DLD1 (cell line): ENCODE measurements around the gene CASP4.
"Not testable (repeated sequence)": the region's sequence is repeated elsewhere in the genome, so short reads cannot be mapped to it uniquely, and the experiment has no call there.

Source experiments
- in situ Hi-C: cut with HindIII; loops from 2 replicates; pipeline ENCODE4 v1.10.0; 2017; ENCODE audit warnings: low sequenced_read_pairs

Gene CASP4

DNA sequence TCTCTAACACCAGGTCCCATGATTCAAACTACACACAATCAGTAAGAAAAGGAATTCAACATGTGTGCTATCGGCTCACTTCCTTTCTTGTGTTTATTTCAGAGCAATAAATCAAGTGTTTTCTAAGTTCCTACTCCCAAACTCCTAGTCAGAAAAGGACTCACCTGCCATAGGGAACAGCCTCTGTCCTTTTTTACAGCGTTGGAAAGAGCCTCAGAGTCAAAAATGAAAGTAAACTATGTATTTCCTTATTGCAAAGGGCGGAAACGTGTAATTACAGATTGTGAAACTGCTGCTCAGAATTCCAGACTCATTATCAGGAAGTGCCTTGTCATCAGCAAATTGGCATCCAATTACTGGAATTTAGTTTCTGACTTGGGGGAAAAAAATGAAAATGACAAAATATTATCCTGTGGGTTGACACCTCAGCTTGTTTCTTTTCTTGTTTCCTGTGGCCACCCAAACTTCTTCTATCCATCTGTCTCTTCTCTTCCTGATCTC lies at the start of gene CASP4:
Gene CASP4 (minus strand): TSS at position 220 of the 501 bp plus-strand sequence. CDS start 49 bp downstream, at position 171.
- in situ Hi-C loops = no loop called here

GRCh38 chr11:105007463-105007862 lies 39.1 kb upstream of the CASP4 start:
- in situ Hi-C loops = no loop called here

DNA sequence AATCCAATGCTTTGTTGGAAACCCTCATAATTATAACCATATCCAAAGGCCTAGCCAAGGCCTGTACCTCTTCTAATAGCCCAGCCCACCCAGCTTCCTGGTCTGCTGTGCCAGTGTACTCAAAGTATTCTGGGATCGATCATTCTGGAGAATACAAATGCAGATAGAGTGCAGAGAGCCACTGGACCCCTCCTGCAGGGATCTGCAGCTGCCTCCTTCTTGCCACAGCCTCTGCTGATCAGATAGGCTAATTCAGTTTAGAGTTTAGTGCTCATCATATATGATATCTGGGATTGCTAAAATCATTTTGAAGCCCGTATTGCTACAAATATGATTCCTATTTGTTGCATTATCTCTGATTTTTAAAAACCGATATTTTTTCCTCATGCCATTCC lies 37.1 kb upstream of the CASP4 start:
- in situ Hi-C loops = no loop called here

GRCh38 chr11:105004021-105004420 lies 35.6 kb upstream of the CASP4 start:
- in situ Hi-C loops = no loop called here

GRCh38 chr11:105003151-105003550 lies 34.8 kb upstream of the CASP4 start:
- in situ Hi-C loops = no loop called here

DNA sequence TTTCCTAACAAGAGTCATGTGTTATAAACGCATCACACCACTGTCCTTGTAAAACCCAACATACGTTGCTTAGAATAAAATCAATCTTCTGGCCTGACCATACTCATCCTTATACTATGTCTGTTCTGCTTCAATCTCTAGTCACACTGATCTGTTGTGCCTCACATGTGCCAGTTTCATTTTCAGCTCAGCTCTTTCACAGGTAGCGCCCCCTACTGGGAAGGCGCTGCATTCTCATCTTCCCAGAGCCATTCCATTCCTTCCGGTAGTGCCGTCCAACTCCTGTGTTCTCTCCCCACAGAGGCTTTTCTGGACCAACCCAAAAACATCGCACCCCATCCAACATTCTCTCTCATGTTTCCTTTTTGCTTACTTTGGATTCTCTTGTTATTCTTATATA lies 32.4 kb upstream of the CASP4 start:
- in situ Hi-C loops = no loop called here

DNA sequence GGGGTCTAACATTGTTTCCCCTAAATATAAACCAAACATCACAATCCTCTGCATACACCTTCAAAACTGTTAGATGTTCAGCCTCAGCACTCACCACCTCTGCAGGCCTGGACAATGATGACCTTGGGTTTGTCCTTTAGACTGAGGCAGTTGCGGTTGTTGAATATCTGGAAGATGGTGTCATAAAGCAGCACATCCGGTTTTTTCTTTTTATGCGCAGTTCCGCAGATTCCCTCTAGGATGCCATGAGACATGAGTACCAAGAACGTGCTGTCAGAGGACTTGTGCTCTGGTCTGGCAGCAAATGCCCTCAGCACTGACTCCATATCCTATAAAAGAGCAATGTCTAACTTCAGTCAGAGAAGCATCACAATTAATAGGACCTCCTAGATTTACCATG lies 31.8 kb upstream of the CASP4 start:
- in situ Hi-C loops = no loop called here

DNA sequence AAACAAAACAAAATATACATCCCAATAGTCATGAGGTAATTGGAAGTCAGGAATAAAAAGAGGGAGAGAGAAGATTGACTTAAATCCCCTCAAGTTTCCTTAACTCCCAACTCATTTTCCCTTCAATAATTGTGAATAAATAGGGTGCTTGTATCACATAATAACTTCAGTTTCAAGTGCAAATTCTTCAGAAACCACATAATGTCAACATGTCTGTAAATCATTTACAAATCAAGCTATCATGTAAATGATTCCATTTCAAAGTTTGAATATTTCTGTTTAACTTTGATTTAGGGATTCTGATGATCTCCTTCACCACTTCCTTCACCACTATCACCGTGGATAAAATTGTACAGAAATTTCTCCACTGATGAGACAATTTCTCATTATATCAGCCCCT lies 31.3 kb upstream of the CASP4 start:
- in situ Hi-C loops = no loop called here

DNA sequence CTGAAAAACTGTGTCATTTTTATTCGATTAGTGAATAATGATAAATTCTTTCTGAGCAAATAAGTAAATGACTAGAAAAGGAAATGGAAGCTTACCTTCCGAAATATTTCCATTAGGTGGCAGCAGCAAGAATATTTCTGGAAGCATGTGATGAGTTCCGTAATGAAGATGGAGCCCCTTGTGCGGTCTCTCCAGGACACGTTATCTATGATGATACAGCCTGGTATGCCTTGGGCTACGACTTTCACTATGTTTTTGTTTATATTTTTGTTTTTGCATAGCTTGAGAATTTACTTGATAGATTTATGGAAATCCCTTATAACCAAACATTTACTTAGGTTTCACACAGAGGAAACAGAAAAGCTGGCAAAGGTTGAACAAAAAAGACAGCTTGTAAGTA lies 28.9 kb upstream of the CASP4 start:
- in situ Hi-C loops = no loop called here

- in situ Hi-C loops = no loop called here
These were observed 26.6 kb upstream of the CASP4 start for GRCh38 chr11:104995001-104995408.

DNA sequence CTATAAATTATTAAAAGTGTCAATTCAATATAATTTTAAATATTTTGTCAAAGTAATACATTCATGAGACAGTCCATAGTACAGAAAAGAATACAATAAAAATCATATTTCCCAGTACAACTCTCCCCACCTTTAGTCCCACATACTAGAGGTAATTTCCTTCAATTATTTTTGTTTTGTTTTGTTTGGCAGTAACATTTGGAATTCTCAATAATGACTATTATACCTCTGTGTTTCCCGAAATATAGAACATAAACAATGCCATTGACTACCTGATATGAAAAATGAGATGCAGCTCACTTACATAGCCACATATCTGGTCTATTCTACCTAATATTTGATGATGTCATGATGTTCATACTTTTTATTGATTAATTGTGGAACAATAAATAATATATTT lies 24.4 kb upstream of the CASP4 start:
- in situ Hi-C loops = no loop called here

- in situ Hi-C loops = no loop called here
These were observed 23.6 kb upstream of the CASP4 start for GRCh38 chr11:104991994-104992393.

DNA sequence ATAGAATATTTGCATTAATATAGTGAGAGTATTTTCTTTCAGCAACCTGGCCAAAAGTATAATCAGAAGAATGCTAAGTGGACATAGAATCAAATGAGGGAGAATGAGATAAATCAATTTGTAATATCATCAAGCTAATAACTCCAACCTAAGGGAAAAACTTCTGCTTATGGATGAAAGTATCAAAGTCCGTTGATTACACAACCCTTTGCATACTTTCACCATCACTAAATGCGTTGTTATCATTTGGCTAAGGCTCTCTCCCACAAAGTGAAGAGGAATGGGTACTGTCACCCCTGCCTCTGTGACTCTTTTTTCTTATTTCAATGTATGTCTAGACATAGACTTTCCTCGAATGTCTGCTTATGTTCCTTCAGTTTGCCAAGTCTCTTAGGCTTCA lies 16.4 kb upstream of the CASP4 start:
- in situ Hi-C loops = no loop called here

DNA sequence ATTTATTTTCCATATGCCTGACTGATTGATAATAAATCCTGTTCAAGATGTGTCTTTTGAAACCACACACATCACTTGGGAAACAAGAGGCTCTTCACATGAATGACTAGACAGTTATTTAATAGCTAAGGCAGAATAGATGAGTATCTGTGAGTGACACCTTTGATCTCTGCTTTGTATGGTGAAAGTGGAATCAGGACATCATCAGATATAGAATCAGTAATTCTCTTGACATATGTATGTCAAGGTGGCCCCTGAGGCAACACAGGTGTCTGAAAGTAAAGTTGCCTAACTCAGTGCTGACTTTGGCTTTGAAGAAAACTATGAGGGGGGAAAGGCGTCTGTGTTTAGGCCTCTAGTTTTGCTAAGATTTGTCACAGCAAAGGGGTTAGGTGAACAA lies 11.5 kb upstream of the CASP4 start:
- in situ Hi-C loops = no loop called here

GRCh38 chr11:104973616-104974015 lies 5.2 kb upstream of the CASP4 start:
- in situ Hi-C loops = no loop called here

DNA sequence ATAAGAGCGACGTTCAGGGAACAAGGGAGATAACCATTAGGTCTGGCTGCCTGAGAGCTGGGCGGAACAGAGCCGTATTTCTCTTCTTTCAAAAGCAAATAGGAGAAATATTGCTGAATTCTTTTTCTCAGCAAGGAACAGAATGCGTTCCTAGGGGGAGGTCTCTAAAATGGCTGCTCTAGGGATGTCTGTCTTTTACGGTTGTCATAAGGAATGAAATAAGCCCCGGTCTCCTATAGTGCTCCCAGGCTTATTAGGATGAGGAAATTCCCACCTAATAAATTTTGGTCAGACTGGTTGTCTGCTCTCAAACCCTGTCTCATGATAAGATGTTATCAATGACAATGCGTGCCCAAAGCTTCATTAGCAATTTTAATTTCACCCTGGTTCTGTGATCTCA lies 4.5 kb upstream of the CASP4 start:
- in situ Hi-C loops = not testable (repeated sequence)

DNA sequence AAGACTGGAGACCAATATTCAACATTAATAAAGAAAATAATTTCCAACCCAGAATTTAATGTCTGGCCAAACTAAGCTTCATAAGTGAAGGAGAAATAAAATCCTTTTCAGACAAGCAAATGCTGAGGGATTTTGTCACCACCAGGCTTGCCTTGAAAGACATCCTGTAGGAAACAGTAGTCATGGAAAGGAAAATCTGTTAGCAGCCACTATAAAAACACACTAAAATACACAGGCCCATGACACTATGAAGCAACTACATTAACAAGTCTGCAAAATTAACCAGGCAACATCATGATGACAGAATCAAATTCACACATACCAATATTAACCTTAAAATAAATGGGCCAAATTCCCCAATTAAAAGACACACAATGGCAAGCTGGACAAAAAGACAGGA lies 2.4 kb upstream of the CASP4 start:
- in situ Hi-C loops = no loop called here

- in situ Hi-C loops = no loop called here
These were observed 742 bp upstream of the CASP4 start for GRCh38 chr11:104968856-104969776.

GRCh38 chr11:104967534-104968354 lies 630 bp downstream of the CASP4 start:
- in situ Hi-C loops = no loop called here

- in situ Hi-C loops = no loop called here
These were observed 2.6 kb downstream of the CASP4 start for GRCh38 chr11:104965735-104966134.

DNA sequence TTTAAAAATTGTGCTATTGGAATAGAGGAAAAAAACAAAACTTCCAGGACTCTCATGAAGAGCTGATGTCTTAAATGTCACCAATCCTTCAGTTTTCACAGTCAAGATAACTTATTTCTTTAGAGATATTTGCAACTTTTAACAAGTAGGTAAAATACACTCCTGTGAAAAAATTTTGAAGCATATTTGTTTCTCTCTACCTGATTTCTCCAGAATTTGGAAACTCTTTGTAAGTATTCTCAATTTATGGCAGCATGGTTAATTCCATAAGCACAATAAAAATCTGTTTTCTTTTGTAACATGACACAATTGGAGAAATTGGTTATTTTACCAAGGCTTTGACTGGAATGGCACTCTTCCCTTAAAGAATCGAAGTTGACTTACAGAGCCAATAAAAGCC lies 4.1 kb downstream of the CASP4 start:
- in situ Hi-C loops = no loop called here

GRCh38 chr11:104962852-104963251 lies 5.5 kb downstream of the CASP4 start:
- in situ Hi-C loops = no loop called here
